HepG2 (cell line): Measurements from ENCODE around the gene TLN1. TPM values are rescaled to one million over a fixed set of nuclear protein-coding genes. Genes with fewer than 3 reads are reported as not detected.

Source experiments
- CEBPG ChIP-seq: IDR thresholded peaks from 2 replicates; pipeline ENCODE4 v1.6.1; 2016
- DNMT3B ChIP-seq: conservative IDR thresholded peaks from 2 replicates; pipeline ENCODE4 v1.6.1; 2016; ENCODE audit warnings: missing biosample characterization, control low read depth
- FOXA1 ChIP-seq, 2 experiments: fragments of 450-650 bp in 1 of 2; sonication (generic) in 1 of 2; formaldehyde crosslinking in 1 of 2; IDR thresholded peaks; 2 replicates each; pipeline versions ENCODE4 v1.4.0 to v1.6.1; 2016 to 2020; ENCODE audit warnings: missing genetic modification reagents in 1 of 2
- GLI4 ChIP-seq: sonication (generic); formaldehyde crosslinking; IDR thresholded peaks from 2 replicates; pipeline ENCODE4 v1.5.1; 2020; ENCODE audit warnings: missing genetic modification reagents, mild to moderate bottlenecking, moderate library complexity, borderline replicate concordance
- HDAC6 ChIP-seq: fragments of 200-600 bp; sonication (generic); IDR thresholded peaks from 2 replicates; pipeline ENCODE4 v1.7.0; 2017; ENCODE audit warnings: mild to moderate bottlenecking, antibody characterized with exemption, low read length, low read depth
- HES4 ChIP-seq: sonication (generic); formaldehyde crosslinking; IDR thresholded peaks from 2 replicates; pipeline ENCODE4 v1.9.0; 2021; ENCODE audit warnings: mild to moderate bottlenecking, missing genetic modification reagents, borderline replicate concordance
- HOXA5 ChIP-seq: sonication (generic); formaldehyde crosslinking; IDR thresholded peaks from 2 replicates; pipeline ENCODE4 v1.4.0; 2020; ENCODE audit warnings: missing genetic modification reagents
- IKZF5 ChIP-seq: IDR thresholded peaks from 2 replicates; pipeline ENCODE4 v1.6.1; 2018; ENCODE audit warnings: missing genetic modification reagents, mild to moderate bottlenecking, missing compliant biosample characterization
- MBNL3 ChIP-seq: fragments of 250-450 bp; sonication (Bioruptor Pico); conservative IDR thresholded peaks from 2 replicates; pipeline ENCODE4 v1.8.0; 2022; ENCODE audit warnings: mild to moderate bottlenecking, inconsistent platforms
- NR0B2 ChIP-seq: sonication (generic); formaldehyde crosslinking; IDR thresholded peaks from 2 replicates; pipeline ENCODE4 v1.4.0; 2020; ENCODE audit warnings: mild to moderate bottlenecking, missing genetic modification reagents
- RXRB ChIP-seq: IDR thresholded peaks from 2 replicates; pipeline ENCODE4 v1.6.1; 2016; ENCODE audit warnings: borderline replicate concordance, missing genetic modification reagents, missing compliant biosample characterization
- SCMH1 ChIP-seq: sonication (generic); formaldehyde crosslinking; IDR thresholded peaks from 2 replicates; pipeline ENCODE4 v1.9.0; 2021; ENCODE audit warnings: missing genetic modification reagents, mild to moderate bottlenecking, borderline replicate concordance
- SNAPC2 ChIP-seq: sonication (generic); formaldehyde crosslinking; IDR thresholded peaks from 2 replicates; pipeline ENCODE4 v1.8.1; 2022; ENCODE audit warnings: mild to moderate bottlenecking, missing genetic modification reagents
- SP1 ChIP-seq, 2 experiments: fragments of 450-650 bp in 1 of 2; sonication (generic) in 1 of 2; formaldehyde crosslinking in 1 of 2; IDR thresholded peaks; 2 replicates each; pipeline versions ENCODE4 v1.4.0 to v1.6.1; 2016 to 2020; ENCODE audit warnings: missing genetic modification reagents in 1 of 2
- TEAD3 ChIP-seq: optimal IDR thresholded peaks from 2 replicates; pipeline ENCODE3; 2016; ENCODE audit warnings: borderline replicate concordance
- ZFP36L2 ChIP-seq: sonication (generic); formaldehyde crosslinking; IDR thresholded peaks from 2 replicates; pipeline ENCODE4 v1.4.0; 2020; ENCODE audit warnings: missing genetic modification reagents
- ZFX ChIP-seq: sonication (generic); formaldehyde crosslinking; IDR thresholded peaks from 2 replicates; pipeline ENCODE4 v1.4.0; 2020; ENCODE audit warnings: mild to moderate bottlenecking, low read depth, missing genetic modification reagents, moderate library complexity
- ZKSCAN5 ChIP-seq: sonication (generic); formaldehyde crosslinking; IDR thresholded peaks from 2 replicates; pipeline ENCODE4 v1.5.1; 2020; ENCODE audit warnings: mild to moderate bottlenecking, missing genetic modification reagents
- ZNF121 ChIP-seq: sonication (generic); formaldehyde crosslinking; IDR thresholded peaks from 2 replicates; pipeline ENCODE4 v1.5.0; 2020; ENCODE audit warnings: mild to moderate bottlenecking, missing genetic modification reagents
- ZNF20 ChIP-seq: sonication (generic); formaldehyde crosslinking; IDR thresholded peaks from 2 replicates; pipeline ENCODE4 v1.4.0; 2020; ENCODE audit warnings: mild to moderate bottlenecking, moderate library complexity, missing genetic modification reagents
- ZNF34 ChIP-seq: sonication (generic); formaldehyde crosslinking; IDR thresholded peaks from 2 replicates; pipeline ENCODE4 v1.4.0; 2020; ENCODE audit warnings: mild to moderate bottlenecking, missing genetic modification reagents, borderline replicate concordance
- ZNF570 ChIP-seq: sonication (generic); formaldehyde crosslinking; IDR thresholded peaks from 2 replicates; pipeline ENCODE4 v1.4.0; 2020; ENCODE audit warnings: mild to moderate bottlenecking, missing genetic modification reagents, borderline replicate concordance
- ZNF784 ChIP-seq: sonication (generic); formaldehyde crosslinking; IDR thresholded peaks from 2 replicates; pipeline ENCODE4 v1.5.1; 2020; ENCODE audit warnings: missing genetic modification reagents, mild to moderate bottlenecking, borderline replicate concordance
- polyA plus RNA-seq, 8 experiments: library from polyadenylated mRNA; depleted of rRNA in 3 of 8; stranded (reverse) in 7 of 8; unstranded in 1 of 8; fragments of >200 nt; fragmentation: Illumina TruSeq in 4 of 8; extraction: Trizol in 4 of 8; gene quantifications; 2 replicates each; pipeline versions ENCODE4 v1.2.1 to v1.2.3, GENCODE V29; 2011 to 2016; ENCODE audit warnings: low read depth in 4 of 8, missing spikeins in 1 of 8, mixed read lengths in 1 of 8; ENCODE audit not compliant: insufficient read depth in 1 of 8
- total RNA-seq, 5 experiments: library from RNA; depleted of rRNA; stranded (reverse); fragments of >200 nt; fragmentation: Illumina TruSeq; extraction: Trizol; gene quantifications; 2 replicates each; pipeline ENCODE4 v1.2.3, GENCODE V29; 2016; ENCODE audit warnings: low read depth in 1 of 5
- TF ChIP-seq, protein P1 (sequence below): sonication (generic); formaldehyde crosslinking; IDR thresholded peaks from 2 replicates; pipeline ENCODE4 v1.4.0; 2020; ENCODE audit warnings: missing genetic modification reagents

Gene TLN1
- total and polyA plus RNA-seq, 2 of the 13 experiments (the other 11 are each of a cell fraction or from before 2014, with no cell fraction given), result 35.2 to 51.8 TPM

GRCh38 chr9:35651956-35652828, 79.8 kb downstream of the TLN1 start (continued):
- no peak for TF ChIP-seq ZNF570
- TF ChIP-seq GLI4 (CRISPR knock-in tag), result no peak
- TF ChIP-seq, protein P1, sequence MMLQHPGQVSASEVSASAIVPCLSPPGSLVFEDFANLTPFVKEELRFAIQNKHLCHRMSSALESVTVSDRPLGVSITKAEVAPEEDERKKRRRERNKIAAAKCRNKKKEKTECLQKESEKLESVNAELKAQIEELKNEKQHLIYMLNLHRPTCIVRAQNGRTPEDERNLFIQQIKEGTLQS (CRISPR knock-in tag), result 0 out of 2 replicates have a peak, but pooled peaks have one; percentile 43
- no peak for TF ChIP-seq SCMH1
- TF ChIP-seq FOXA1 (IDR thresholded peaks at IDR 0.05), result no peak
- TF ChIP-seq FOXA1 (CRISPR knock-in tag; IDR thresholded peaks at IDR 0.05), result peak; percentile 64
- no peak for TF ChIP-seq ZNF20 (CRISPR knock-in tag)
- no peak for TF ChIP-seq ZFP36L2 (CRISPR knock-in tag)
- TF ChIP-seq CEBPG (CRISPR knock-in tag), result peak; percentile 89
- TF ChIP-seq RXRB (CRISPR knock-in tag), result peak; percentile 25; the same call in 1 of the 2 replicates
- TF ChIP-seq ZNF784 (CRISPR knock-in tag), result no peak
- TF ChIP-seq HES4, result no peak
- no peak for TF ChIP-seq HDAC6
- no peak for TF ChIP-seq MBNL3
- TF ChIP-seq ZKSCAN5 (CRISPR knock-in tag), result no peak
- no peak for TF ChIP-seq ZNF34 (CRISPR knock-in tag)
- TF ChIP-seq ZNF121 (CRISPR knock-in tag), result 0 out of 2 replicates have a peak, but pooled peaks have one; percentile 12
- TF ChIP-seq TEAD3 (CRISPR knock-in tag), result peak; percentile 45
- TF ChIP-seq ZFX (CRISPR knock-in tag), result 0 out of 2 replicates have a peak, but pooled peaks have one; percentile 31
- 0 out of 2 replicates have a peak, but pooled peaks have one; percentile 26 for TF ChIP-seq SNAPC2
- no peak for TF ChIP-seq SP1 (IDR thresholded peaks at IDR 0.05)
- no peak for TF ChIP-seq SP1 (CRISPR knock-in tag; IDR thresholded peaks at IDR 0.05)
- no peak for TF ChIP-seq NR0B2 (CRISPR knock-in tag)
- 0 out of 2 replicates have a peak, but pooled peaks have one; percentile 28 for TF ChIP-seq IKZF5
- no peak for TF ChIP-seq DNMT3B (CRISPR knock-in tag)
- TF ChIP-seq HOXA5, result no peak
